GM12891 (cell line): ENCODE results near the gene ASGR1.

Source experiments
- PAX5 ChIP-seq: IDR thresholded peaks from 2 replicates; pipeline ENCODE4 v1.6.1; 2011; ENCODE audit warnings: low read length, moderate library complexity, mild to moderate bottlenecking; ENCODE audit not compliant: insufficient read depth, severe bottlenecking
- POLR2A ChIP-seq: IDR thresholded peaks from 2 replicates; pipeline ENCODE4 v1.6.1; 2011; ENCODE audit warnings: low read depth, low read length, control low read depth
- POLR2AphosphoS5 ChIP-seq: IDR thresholded peaks from 2 replicates; pipeline ENCODE4 v1.6.1; 2011; ENCODE audit warnings: low read depth, low read length, control low read depth
- POU2F2 ChIP-seq: IDR thresholded peaks from 2 replicates; pipeline ENCODE4 v1.6.1; 2011; ENCODE audit warnings: low read depth, mild to moderate bottlenecking, control low read depth, low read length, moderate library complexity
- TAF1 ChIP-seq: IDR thresholded peaks from 2 replicates; pipeline ENCODE4 v1.6.1; 2011; ENCODE audit warnings: low read depth, low read length, control low read depth

DNA sequence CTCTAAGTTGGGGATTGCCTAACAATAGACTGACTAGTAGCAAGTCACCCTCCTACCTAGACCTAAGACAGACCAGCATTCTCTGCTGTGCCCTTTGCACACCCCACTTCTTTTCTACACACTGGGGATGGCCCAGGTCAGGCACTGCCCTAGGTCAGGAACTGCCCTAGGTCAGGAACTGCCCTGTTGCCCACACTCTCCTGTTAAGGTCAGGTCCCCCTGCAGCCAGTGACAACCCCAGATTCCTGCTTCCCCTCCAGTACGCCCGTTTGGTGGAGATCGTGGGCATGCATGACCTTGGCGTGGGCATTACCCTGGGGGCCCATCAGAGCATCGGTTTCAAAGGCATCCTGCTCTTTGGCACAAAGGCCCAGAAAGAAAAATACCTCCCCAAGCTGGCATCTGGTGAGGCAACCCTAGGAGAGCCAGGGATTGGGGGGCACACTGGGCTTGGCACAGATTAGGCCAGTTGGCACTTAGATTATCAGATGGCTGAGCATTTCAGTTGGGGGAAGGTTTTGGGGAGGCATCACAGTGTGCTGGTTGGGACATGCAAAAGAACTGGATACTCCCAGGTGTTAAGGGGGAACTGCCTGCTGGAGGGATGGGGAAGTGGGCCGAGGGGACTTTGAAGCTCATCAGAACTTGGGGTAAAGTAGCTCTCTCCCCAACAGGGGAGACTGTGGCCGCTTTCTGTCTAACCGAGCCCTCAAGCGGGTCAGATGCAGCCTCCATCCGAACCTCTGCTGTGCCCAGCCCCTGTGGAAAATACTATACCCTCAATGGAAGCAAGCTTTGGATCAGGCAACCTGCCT, 42.3 kb upstream of the ASGR1 start:
- no peak; the same call in 1 of the 2 replicates for TF ChIP-seq POLR2AphosphoS5
- no peak for TF ChIP-seq POU2F2
- TF ChIP-seq TAF1: no peak
- no peak for TF ChIP-seq PAX5
- TF ChIP-seq POLR2A: no peak; the same call in 1 of the 2 replicates
